Caki2 (cell line): ENCODE data around the gene CLEC4G. TPM values are rescaled to one million over a fixed set of nuclear protein-coding genes. Genes with fewer than 3 reads are reported as not detected.
A peak's percentile ranks its signal among the peaks of the same experiment; 100 is the strongest.

Experiments used
- DNase-seq: peaks from one replicate; pipeline ENCODE4 v3.0.0-alpha.2; 2015; ENCODE audit warnings: low read depth
- in situ Hi-C: cut with HindIII; loops from 2 replicates; pipeline ENCODE4 v1.10.0; 2016; ENCODE audit warnings: low sequenced_read_pairs, low pct_unique_long_range_greater_than_20kb, mixed read lengths
- total RNA-seq: library from RNA; depleted of rRNA; stranded (reverse); fragments of >200 nt; shearing (Covaris generic); gene quantifications from 2 replicates; pipeline ENCODE4 v1.2.3, GENCODE V29; 2014; ENCODE audit warnings: low replicate concordance

CLEC4G gene
- total RNA-seq, 1 experiment from 2014 or later: not detected

GRCh38 chr19:7704280-7705060 lies 27.4 kb downstream of the CLEC4G start:
- in situ Hi-C loops: no loop called here

GRCh38 chr19:7703332-7703731 lies 28.6 kb downstream of the CLEC4G start:
- DNase-seq: no peak
- in situ Hi-C loops: no loop called here

More at GRCh38 chr19:7704280-7705060, 27.4 kb downstream of the CLEC4G start:
- no peak for DNase-seq

- DNase-seq: no peak
- in situ Hi-C loops: no loop called here
Measured at GRCh38 chr19:7701654-7702457, 30.1 kb downstream of the CLEC4G start, which contains the start of gene FCER2. TSS of gene FCER2 (minus strand) at chr19:7702131. CDS start at chr19:7699760, 2,371 bp downstream.

- DNase-seq: no peak
- in situ Hi-C loops: no loop called here
Measured at GRCh38 chr19:7701049-7701653, 30.8 kb downstream of the CLEC4G start.

- in situ Hi-C loops: no loop called here
- peak; percentile 8 for DNase-seq
Measured at GRCh38 chr19:7699417-7700401, 32.2 kb downstream of the CLEC4G start.

- DNase-seq: no peak
- in situ Hi-C loops: no loop called here
Measured at GRCh38 chr19:7699003-7699402, 32.9 kb downstream of the CLEC4G start.

- DNase-seq: no peak
- in situ Hi-C loops: no loop called here
Measured at GRCh38 chr19:7698583-7698982, 33.3 kb downstream of the CLEC4G start.

- DNase-seq: no peak
- in situ Hi-C loops: no loop called here
Measured at GRCh38 chr19:7697721-7698287, 34.1 kb downstream of the CLEC4G start.

- in situ Hi-C loops: no loop called here
- DNase-seq: no peak
Measured at GRCh38 chr19:7694499-7694898, 37.4 kb downstream of the CLEC4G start.

- DNase-seq: no peak
- in situ Hi-C loops: no loop called here
Measured at GRCh38 chr19:7692417-7693088, 39.4 kb downstream of the CLEC4G start.

GRCh38 chr19:7691497-7691896 lies 40.4 kb downstream of the CLEC4G start:
- no peak for DNase-seq
- in situ Hi-C loops: no loop called here

GRCh38 chr19:7690779-7691258 lies 41.1 kb downstream of the CLEC4G start:
- in situ Hi-C loops: no loop called here
- DNase-seq: no peak

GRCh38 chr19:7689165-7689564 lies 42.7 kb downstream of the CLEC4G start:
- DNase-seq: no peak
- in situ Hi-C loops: no loop called here

GRCh38 chr19:7687177-7687576 lies 44.7 kb downstream of the CLEC4G start:
- in situ Hi-C loops: no loop called here
- no peak for DNase-seq

GRCh38 chr19:7685546-7686445 lies 46.1 kb downstream of the CLEC4G start:
- no peak for DNase-seq
- in situ Hi-C loops: no loop called here
